Activated CD4-positive, alpha-beta T cell treated with anti-CD3 and anti-CD28 coated beads for 36 hours (primary cell): ENCODE data around the gene CYP4F11. TPM values are rescaled to one million over a fixed set of nuclear protein-coding genes. Genes with fewer than 3 reads are reported as not detected.
A peak's percentile ranks its signal among the peaks of the same experiment; 100 is the strongest.
"Not testable (repeated sequence)": the region's sequence is repeated elsewhere in the genome, so short reads cannot be mapped to it uniquely, and the experiment has no call there.

Experiments
- ATAC-seq: fragments of 200-7000 bp; cut with Tn5 transposase; one replicate; pipeline ENCODE4 v1.10.0; 2021; ENCODE audit warnings: mild to moderate bottlenecking, moderate library complexity
- CTCF ChIA-PET: fragments of 350-600 bp; sonication (Branson Sonifier 250); formaldehyde crosslinking; loops from one replicate; lab custom pipeline; 2021; ENCODE audit warnings: antibody characterized with exemption; lab: Charles Lee
- POLR2A ChIA-PET: fragments of 350-600 bp; sonication (Branson Sonifier 250); formaldehyde crosslinking; loops from one replicate; lab custom pipeline; 2021; ENCODE audit warnings: antibody characterized with exemption, inconsistent platforms; lab: Charles Lee
- DNase-seq: peaks from one replicate; pipeline ENCODE4 v3.0.0-alpha.2; 2020
- H3K27ac Mint-ChIP-seq: one replicate; pipeline ENCODE4 v1.8.0; 2021; ENCODE audit warnings: mixed read lengths
- H3K27me3 Mint-ChIP-seq: one replicate; pipeline ENCODE4 v1.8.0; 2021; ENCODE audit warnings: mixed read lengths
- H3K36me3 Mint-ChIP-seq: one replicate; pipeline ENCODE4 v1.8.0; 2021; ENCODE audit warnings: low read depth, mixed read lengths
- H3K4me1 Mint-ChIP-seq: one replicate; pipeline ENCODE4 v1.8.0; 2021; ENCODE audit warnings: mixed read lengths
- H3K4me3 Mint-ChIP-seq: one replicate; pipeline ENCODE4 v1.8.0; 2021; ENCODE audit warnings: mild to moderate bottlenecking, moderate library complexity, mixed read lengths
- H3K9me3 Mint-ChIP-seq: one replicate; pipeline ENCODE4 v1.8.0; 2021; ENCODE audit warnings: low read depth, mixed read lengths
- intact Hi-C, 2 experiments: fragments of 100-400 bp; cut with DNase I in 1 of 2; cut with micrococcal nuclease in 1 of 2; formaldehyde crosslinking; loops; one replicate each; pipeline versions ENCODE4 v1.14.2 to v1.15.1; 2022 to 2024; cut with DNase I, micrococcal nuclease
- total RNA-seq, 2 experiments: library from RNA; stranded (reverse); gene quantifications; one replicate each; pipeline ENCODE4 v1.2.3, GENCODE V29; 2021

CYP4F11 gene
- total RNA-seq, 2 experiments from 2014 or later: not detected

GRCh38 chr19:15915109-15915508 lies 19.2 kb downstream of the CYP4F11 start:
- intact Hi-C loops: no loop called here
- DNase-seq: no peak
- Mint-ChIP-seq H3K9me3 (no peaks in the 10 kb centered on the region), H3K27me3 (peaks cover 30% of the 10 kb centered on the region), H3K4me1 (peaks cover 3% of the 10 kb centered on the region), H3K36me3 (peaks cover 3% of the 10 kb centered on the region), H3K4me3 (no peak overlapping the region), H3K27ac (no peak overlapping the region)
- CTCF ChIA-PET: no interaction called here
- POLR2A ChIA-PET: no interaction called here
- ATAC-seq: no peak

DNA sequence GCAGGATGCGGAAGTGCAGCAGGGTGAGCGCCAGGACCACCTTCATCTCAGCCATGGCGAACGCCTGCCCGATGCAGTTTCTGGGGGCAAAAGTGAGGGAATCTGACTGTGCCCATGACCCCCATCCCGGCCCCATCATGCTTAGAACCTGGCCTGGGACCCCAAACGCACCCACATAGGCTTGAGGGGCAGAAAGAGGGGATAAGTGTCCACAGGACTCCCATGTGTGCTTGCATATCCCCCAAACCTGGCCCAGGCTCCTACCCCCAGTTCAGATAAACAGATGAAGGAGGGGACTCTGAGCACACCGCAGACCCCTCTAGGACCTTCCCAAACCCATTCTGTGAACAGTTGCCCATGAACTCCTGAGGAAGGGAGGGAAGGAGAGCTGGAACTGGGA lies 20.5 kb downstream of the CYP4F11 start:
- Mint-ChIP-seq H3K4me3 (no peak overlapping the region), H3K27me3 (peaks cover 32% of the 10 kb centered on the region), H3K27ac (no peak overlapping the region), H3K4me1 (peaks cover 3% of the 10 kb centered on the region), H3K36me3 (peaks cover 3% of the 10 kb centered on the region), H3K9me3 (no peaks in the 10 kb centered on the region)
- DNase-seq (no peak), ATAC-seq (no peak)
- POLR2A ChIA-PET: no interaction called here
- CTCF ChIA-PET: no interaction called here
- intact Hi-C loops: no loop called here

GRCh38 chr19:15913384-15913783 lies 20.9 kb downstream of the CYP4F11 start:
- ChIA-PET CTCF (no interaction called here), POLR2A (no interaction called here)
- Mint-ChIP-seq H3K4me1 (peaks cover 3% of the 10 kb centered on the region), H3K4me3 (no peak overlapping the region), H3K36me3 (peaks cover 3% of the 10 kb centered on the region), H3K27ac (no peak overlapping the region), H3K27me3 (peaks cover 28% of the 10 kb centered on the region), H3K9me3 (no peaks in the 10 kb centered on the region)
- ATAC-seq (no peak), DNase-seq (no peak)
- intact Hi-C loops: no loop called here

- Mint-ChIP-seq H3K9me3 (no peaks in the 10 kb centered on the region), H3K36me3 (peaks cover 3% of the 10 kb centered on the region), H3K4me3 (no peak overlapping the region), H3K27ac (no peak overlapping the region), H3K27me3 (peaks cover 30% of the 10 kb centered on the region), H3K4me1 (peaks cover 3% of the 10 kb centered on the region)
- DNase-seq (no peak), ATAC-seq (no peak)
- POLR2A ChIA-PET: no interaction called here
- intact Hi-C loops: no loop called here
- CTCF ChIA-PET: interaction anchor here (0.6 to 0.7 kb wide), 2 partner anchors 56 to 282 kb away, joined by 3 read pairs; no protein-coding TSS in a partner anchor
These were observed 22.6 kb downstream of the CYP4F11 start for GRCh38 chr19:15911599-15912235.

GRCh38 chr19:15905026-15905425 lies 29.3 kb downstream of the CYP4F11 start:
- Mint-ChIP-seq H3K36me3 (no peaks in the 10 kb centered on the region), H3K9me3 (peaks cover 2% of the 10 kb centered on the region), H3K27me3 (peaks cover 31% of the 10 kb centered on the region), H3K4me1 (peaks cover 6% of the 10 kb centered on the region), H3K27ac (no peak overlapping the region), H3K4me3 (no peak overlapping the region)
- ChIA-PET POLR2A (no interaction called here), CTCF (interaction anchor here (0.5 kb wide), 1 partner anchor 513 kb away, joined by 3 read pairs; no protein-coding TSS in a partner anchor)
- DNase-seq (no peak), ATAC-seq (no peak)
- intact Hi-C loops: no loop called here

DNA sequence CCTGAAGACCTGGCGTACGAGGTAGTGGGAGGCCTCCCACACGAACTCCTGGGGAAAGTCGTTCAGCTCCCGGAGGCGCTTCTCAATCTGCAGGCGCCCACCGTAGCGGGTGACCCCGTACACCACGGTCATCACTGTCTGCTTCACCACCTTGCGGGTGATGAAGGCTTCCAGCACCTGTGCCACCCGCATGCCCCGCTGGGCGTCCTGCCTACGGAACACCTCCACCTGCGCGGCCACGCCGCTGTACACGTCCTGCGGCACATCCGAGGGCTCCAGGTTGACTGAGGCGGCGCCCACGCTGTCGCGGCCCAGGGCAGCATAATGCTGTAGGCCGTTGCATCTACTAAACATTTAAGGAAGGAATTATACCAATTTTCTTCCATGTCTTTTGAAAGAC lies 31.4 kb downstream of the CYP4F11 start:
- CTCF ChIA-PET: not testable (repeated sequence)

DNA sequence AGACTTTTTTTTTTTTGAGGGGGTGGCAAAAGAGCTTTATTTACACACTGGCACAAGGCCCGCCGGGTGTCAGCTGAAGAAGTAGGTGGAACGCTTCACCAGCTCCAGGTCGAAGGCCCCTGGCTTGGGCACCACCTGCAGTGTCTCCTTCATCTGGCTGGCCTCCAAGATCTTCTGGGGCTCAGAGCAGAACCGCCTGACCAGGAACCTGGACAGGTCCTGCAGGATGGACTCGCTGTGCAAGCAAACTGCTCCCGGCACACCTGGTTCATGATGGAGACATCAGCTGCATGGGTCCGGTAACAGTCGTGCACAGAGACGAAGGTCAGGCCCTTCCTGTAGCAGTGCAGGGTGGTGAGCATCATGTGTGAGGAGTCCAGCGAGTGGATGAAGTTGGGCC lies 32.1 kb downstream of the CYP4F11 start:
- ChIA-PET POLR2A (no interaction called here), CTCF (no interaction called here)
- Mint-ChIP-seq H3K4me3 (no peak overlapping the region), H3K27me3 (peaks cover 27% of the 10 kb centered on the region), H3K9me3 (peaks cover 2% of the 10 kb centered on the region), H3K36me3 (no peaks in the 10 kb centered on the region), H3K27ac (no peak overlapping the region), H3K4me1 (peaks cover 8% of the 10 kb centered on the region)
- intact Hi-C loops: no loop called here
- ATAC-seq (no peak), DNase-seq (no peak)

More for the DNA sequence above, 31.4 kb downstream of the CYP4F11 start:
- POLR2A ChIA-PET, H3K4me3 Mint-ChIP-seq, ATAC-seq, H3K4me1 Mint-ChIP-seq, intact Hi-C loops, H3K27ac Mint-ChIP-seq, DNase-seq, H3K9me3 Mint-ChIP-seq, H3K36me3 Mint-ChIP-seq: not testable (repeated sequence)
- H3K27me3 Mint-ChIP-seq: peaks cover 29% of the 10 kb centered on the region

- DNase-seq (no peak), ATAC-seq (no peak)
- H3K4me1 Mint-ChIP-seq: peaks cover 8% of the 10 kb centered on the region
- intact Hi-C loops: no loop called here
- H3K36me3 Mint-ChIP-seq: no peaks in the 10 kb centered on the region
- POLR2A ChIA-PET: interaction anchor here (0.5 kb wide), 1 partner anchor 1151 kb away, joined by 3 read pairs; no protein-coding TSS in a partner anchor
- peak overlapping the region; percentile 39 for H3K4me3 Mint-ChIP-seq
- H3K27me3 Mint-ChIP-seq: peaks cover 34% of the 10 kb centered on the region
- no peak overlapping the region for H3K27ac Mint-ChIP-seq
- H3K9me3 Mint-ChIP-seq: peaks cover 2% of the 10 kb centered on the region
- CTCF ChIA-PET: interaction anchor here (0.8 to 1.0 kb wide), 2 partner anchors 89 to 765 kb away, joined by 3 to 5 read pairs; no protein-coding TSS in a partner anchor
These were observed 33.8 kb downstream of the CYP4F11 start for GRCh38 chr19:15900504-15900903.

GRCh38 chr19:15900032-15900431 lies 34.3 kb downstream of the CYP4F11 start:
- POLR2A ChIA-PET: interaction anchor here (0.5 to 0.7 kb wide), 2 partner anchors 806 to 1150 kb away, joined by 3 read pairs; no protein-coding TSS in a partner anchor
- CTCF ChIA-PET: interaction anchor here (0.6 to 0.8 kb wide), 2 partner anchors 270 to 766 kb away, joined by 3 to 5 read pairs; no protein-coding TSS in a partner anchor
- DNase-seq, H3K9me3 Mint-ChIP-seq, intact Hi-C loops, ATAC-seq, H3K27ac Mint-ChIP-seq, H3K36me3 Mint-ChIP-seq, H3K4me1 Mint-ChIP-seq: not testable (repeated sequence)
- H3K27me3 Mint-ChIP-seq: peaks cover 34% of the 10 kb centered on the region
- H3K4me3 Mint-ChIP-seq: peak overlapping the region; percentile 39

GRCh38 chr19:15899561-15899960 lies 34.8 kb downstream of the CYP4F11 start:
- ATAC-seq, H3K4me1 Mint-ChIP-seq, H3K36me3 Mint-ChIP-seq, H3K27ac Mint-ChIP-seq, intact Hi-C loops, DNase-seq, H3K9me3 Mint-ChIP-seq, H3K4me3 Mint-ChIP-seq: not testable (repeated sequence)
- CTCF ChIA-PET: interaction anchor here (0.6 kb wide), 1 partner anchor 270 kb away, joined by 3 read pairs; no protein-coding TSS in a partner anchor
- H3K27me3 Mint-ChIP-seq: peaks cover 31% of the 10 kb centered on the region
- POLR2A ChIA-PET: interaction anchor here (0.7 kb wide), 1 partner anchor 806 kb away, joined by 3 read pairs; no protein-coding TSS in a partner anchor

- no peak for ATAC-seq
- Mint-ChIP-seq H3K9me3 (no peaks in the 10 kb centered on the region), H3K36me3 (no peaks in the 10 kb centered on the region), H3K27me3 (peaks cover 25% of the 10 kb centered on the region), H3K4me3 (no peak within 1 kb of the TSS), H3K27ac (no peak within 1 kb of the TSS), H3K4me1 (peaks cover 8% of the 10 kb centered on the region)
- DNase-seq: no peak
- ChIA-PET POLR2A (no interaction called here), CTCF (no interaction called here)
- intact Hi-C loops: no loop called here
These were observed 36.5 kb downstream of the CYP4F11 start, which contains the start of gene CYP4F2 for GRCh38 chr19:15897738-15898276. Gene CYP4F2 (minus strand): TSS chr19:15898074. CDS start chr19:15897611, 463 bp downstream.
